Mammary epithelial cell (primary cell): Measurements from ENCODE around the gene CDSN.

Experiments used
- CTCF ChIP-seq, 2 donors: IDR thresholded peaks in 1 of 2; conservative IDR thresholded peaks in 1 of 2; 2 replicates each; pipeline ENCODE4 v1.5.1; 2011 to 2012; ENCODE audit warnings: inconsistent platforms in 2 of 2, low read length in 2 of 2, mild to moderate bottlenecking in 2 of 2, control low read depth in 1 of 2, low read depth in 1 of 2; ENCODE audit not compliant: insufficient read depth in 1 of 2; ENCODE audit errors: extremely low read depth in 1 of 2
- EZH2 ChIP-seq: IDR thresholded peaks from 2 replicates; pipeline ENCODE4 v1.6.1; 2012; ENCODE audit warnings: low read length, inconsistent platforms, borderline replicate concordance

- no peak for TF ChIP-seq CTCF (conservative IDR thresholded peaks at IDR 0.05 in 1 of 2, IDR thresholded peaks at IDR 0.05 in 1 of 2; ENCODE audit: extremely low read depth in 1 of 2, insufficient read depth in 1 of 2, low read depth in 1 of 2, low read length in 2 of 2)
- TF ChIP-seq EZH2, result no peak
These were observed 3.4 kb downstream of the CDSN start for GRCh38 chr6:31116661-31117385.
